ENCODE results near the gene PRPS1.

DNA sequence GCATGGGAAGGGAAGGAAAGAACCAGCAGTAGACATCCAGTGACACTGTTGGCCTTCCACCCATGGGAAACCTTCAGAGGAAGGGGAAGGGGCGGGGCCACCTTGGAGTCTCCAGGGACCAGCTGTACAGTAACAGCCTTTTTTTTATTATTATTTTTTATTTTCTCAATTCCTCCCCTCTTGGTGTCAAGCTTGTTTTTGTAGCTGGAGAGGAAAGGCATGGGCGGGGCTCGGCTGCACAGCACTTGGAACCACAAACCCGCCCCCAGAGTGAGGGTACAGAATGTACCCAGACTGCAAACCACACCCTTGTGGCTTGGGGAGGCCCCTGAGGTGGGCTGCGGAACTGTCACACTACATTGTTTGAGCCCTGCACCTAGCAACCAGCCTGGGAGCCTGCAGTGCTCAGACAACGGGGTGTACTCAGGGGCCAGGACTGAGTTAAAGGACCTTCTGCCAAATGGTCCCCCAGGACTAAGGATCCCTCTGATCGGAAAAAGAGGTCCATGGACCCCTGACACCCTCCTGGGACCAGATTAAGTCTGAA, 45.7 kb downstream of the PRPS1 start:
- TF ChIP-seq POLR2A (IDR thresholded peaks at IDR 0.05; ENCODE audit: low read depth, low read length), result no peak
- TF ChIP-seq POLR2AphosphoS5 (IDR thresholded peaks at IDR 0.05; ENCODE audit: low read depth, low read length), result no peak
- TF ChIP-seq TAF1 (IDR thresholded peaks at IDR 0.05; ENCODE audit: low read depth, low read length), result no peak
- 0 out of 2 replicates have a peak, but pooled peaks have one; percentile 21 for TF ChIP-seq SPI1 (IDR thresholded peaks at IDR 0.05; ENCODE audit: low read depth, low read length)
- TF ChIP-seq POU2F2 (IDR thresholded peaks at IDR 0.05; ENCODE audit: low read depth, low read length), result 0 out of 2 replicates have a peak, but pooled peaks have one; percentile 32

Data from GM12891 (cell line).